ENCODE results near the gene EXD3.
A peak's percentile ranks its signal among the peaks of the same experiment; 100 is the strongest.

The EXD3 gene

DNA sequence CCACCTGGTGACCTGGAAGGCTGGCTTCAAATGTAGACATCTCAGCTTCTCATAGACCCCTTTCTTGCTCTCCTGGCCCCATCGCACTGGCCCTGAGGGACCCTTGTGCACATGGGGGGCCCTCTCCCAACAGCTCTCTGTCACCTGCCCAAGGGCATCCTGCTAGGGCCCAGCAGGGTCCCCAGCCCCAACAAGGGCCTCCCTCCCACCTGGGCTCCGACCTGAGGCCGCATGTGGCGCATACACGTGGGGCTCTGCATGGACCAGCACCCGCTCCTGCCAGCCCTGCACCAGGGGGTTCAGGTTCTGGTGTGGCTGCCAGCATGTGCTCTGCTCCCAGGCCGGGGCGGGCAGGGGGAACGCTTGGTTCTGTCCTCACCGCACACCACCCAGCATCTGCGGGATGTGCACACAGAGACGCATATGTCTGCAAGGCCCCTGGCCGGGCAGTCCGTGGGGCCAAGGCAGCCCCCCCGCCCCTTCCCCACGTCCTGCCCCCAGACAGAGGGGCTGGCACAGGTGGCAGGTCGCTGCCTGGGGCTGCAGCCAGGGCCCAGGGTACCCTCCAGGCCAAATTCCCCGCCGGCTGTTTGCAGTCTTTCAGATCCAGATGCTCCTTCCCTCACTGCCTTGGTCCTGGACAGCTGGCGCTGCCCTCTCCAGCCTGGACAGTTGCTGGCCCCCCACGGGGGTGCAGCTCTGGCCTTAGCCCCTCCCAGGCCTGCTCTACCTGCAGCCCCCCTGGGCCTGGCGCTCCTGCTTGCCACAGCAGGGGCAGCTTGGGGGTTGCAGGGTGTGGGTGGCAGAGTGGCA lies 103.0 kb downstream of the EXD3 start:
- no peak for DNase-seq (ENCODE audit: low spot score)
- TF ChIP-seq, protein P1, sequence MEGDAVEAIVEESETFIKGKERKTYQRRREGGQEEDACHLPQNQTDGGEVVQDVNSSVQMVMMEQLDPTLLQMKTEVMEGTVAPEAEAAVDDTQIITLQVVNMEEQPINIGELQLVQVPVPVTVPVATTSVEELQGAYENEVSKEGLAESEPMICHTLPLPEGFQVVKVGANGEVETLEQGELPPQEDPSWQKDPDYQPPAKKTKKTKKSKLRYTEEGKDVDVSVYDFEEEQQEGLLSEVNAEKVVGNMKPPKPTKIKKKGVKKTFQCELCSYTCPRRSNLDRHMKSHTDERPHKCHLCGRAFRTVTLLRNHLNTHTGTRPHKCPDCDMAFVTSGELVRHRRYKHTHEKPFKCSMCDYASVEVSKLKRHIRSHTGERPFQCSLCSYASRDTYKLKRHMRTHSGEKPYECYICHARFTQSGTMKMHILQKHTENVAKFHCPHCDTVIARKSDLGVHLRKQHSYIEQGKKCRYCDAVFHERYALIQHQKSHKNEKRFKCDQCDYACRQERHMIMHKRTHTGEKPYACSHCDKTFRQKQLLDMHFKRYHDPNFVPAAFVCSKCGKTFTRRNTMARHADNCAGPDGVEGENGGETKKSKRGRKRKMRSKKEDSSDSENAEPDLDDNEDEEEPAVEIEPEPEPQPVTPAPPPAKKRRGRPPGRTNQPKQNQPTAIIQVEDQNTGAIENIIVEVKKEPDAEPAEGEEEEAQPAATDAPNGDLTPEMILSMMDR (IDR thresholded peaks at IDR 0.05; ENCODE audit: borderline replicate concordance, control extremely low read depth, extremely low read depth, insufficient read depth, missing control alignments), result no peak
- in situ Hi-C loops (cut with MboI; ENCODE audit: low sequenced_read_pairs, unreplicated experiment), result no loop called here

DNA sequence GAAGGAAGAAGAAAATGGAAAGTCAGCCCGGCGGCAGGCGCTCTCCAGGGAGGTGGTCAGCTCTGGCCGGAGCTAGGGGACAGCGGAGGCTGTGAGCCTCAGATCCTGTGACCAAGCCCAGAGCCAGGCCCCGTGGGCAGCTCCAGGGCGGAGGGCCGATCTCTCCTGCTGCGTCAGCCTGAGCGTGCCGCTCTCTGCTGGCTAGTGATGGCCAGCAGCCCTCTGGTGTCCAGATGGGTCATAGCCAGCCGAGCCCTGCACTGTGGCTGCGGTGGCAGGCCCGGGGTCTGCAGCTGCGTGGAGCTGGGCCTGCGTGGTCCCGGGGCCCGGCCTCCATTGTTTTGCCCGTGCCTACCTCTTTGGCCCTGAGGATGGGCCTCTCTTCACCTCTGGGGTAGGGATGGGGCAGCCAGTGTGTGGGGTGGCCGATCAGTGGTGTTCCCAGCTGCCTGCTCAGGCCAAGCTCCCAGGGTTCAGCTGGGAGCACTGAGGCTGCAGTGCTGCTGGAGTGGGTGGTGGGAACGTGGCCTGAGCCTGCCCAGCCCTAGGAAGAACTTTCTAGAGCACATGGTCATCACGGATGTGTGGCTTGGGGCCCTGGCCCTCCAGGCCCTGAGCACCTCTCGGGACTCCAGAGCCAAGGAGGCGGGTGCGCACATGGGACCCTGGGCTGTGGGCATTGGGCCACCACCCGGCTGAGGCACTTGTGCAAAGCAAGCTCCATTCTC lies 103.8 kb downstream of the EXD3 start:
- DNase-seq (ENCODE audit: low spot score), result peak; percentile 33
- in situ Hi-C loops (cut with MboI; ENCODE audit: low sequenced_read_pairs, unreplicated experiment), result no loop called here
- TF ChIP-seq, protein P1 (IDR thresholded peaks at IDR 0.05; ENCODE audit: borderline replicate concordance, control extremely low read depth, extremely low read depth, insufficient read depth, missing control alignments), result no peak

DNA sequence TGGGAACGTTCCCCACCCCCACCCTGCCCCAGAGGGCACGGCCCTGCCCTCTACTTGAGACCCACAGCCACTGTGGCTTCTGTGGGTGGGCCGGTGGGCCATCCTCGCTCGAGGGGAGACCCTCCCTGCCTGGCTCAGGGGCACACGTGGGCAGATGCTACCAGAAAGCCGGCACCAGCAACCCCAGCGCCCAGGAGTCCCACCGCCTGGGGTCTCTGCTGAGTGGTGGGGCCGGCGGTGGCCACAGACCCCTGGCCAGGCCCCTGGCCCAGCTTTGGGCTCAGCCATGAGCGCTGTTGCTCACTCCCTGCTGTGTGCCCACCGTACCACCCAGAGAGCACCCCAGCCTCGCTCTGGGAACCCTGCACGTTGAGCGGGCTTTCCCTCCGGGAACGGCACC lies 104.4 kb downstream of the EXD3 start:
- TF ChIP-seq, protein P1 (IDR thresholded peaks at IDR 0.05; ENCODE audit: borderline replicate concordance, control extremely low read depth, extremely low read depth, insufficient read depth, missing control alignments), result no peak
- no peak for DNase-seq (ENCODE audit: low spot score)
- in situ Hi-C loops (cut with MboI; ENCODE audit: low sequenced_read_pairs, unreplicated experiment), result no loop called here

DNA sequence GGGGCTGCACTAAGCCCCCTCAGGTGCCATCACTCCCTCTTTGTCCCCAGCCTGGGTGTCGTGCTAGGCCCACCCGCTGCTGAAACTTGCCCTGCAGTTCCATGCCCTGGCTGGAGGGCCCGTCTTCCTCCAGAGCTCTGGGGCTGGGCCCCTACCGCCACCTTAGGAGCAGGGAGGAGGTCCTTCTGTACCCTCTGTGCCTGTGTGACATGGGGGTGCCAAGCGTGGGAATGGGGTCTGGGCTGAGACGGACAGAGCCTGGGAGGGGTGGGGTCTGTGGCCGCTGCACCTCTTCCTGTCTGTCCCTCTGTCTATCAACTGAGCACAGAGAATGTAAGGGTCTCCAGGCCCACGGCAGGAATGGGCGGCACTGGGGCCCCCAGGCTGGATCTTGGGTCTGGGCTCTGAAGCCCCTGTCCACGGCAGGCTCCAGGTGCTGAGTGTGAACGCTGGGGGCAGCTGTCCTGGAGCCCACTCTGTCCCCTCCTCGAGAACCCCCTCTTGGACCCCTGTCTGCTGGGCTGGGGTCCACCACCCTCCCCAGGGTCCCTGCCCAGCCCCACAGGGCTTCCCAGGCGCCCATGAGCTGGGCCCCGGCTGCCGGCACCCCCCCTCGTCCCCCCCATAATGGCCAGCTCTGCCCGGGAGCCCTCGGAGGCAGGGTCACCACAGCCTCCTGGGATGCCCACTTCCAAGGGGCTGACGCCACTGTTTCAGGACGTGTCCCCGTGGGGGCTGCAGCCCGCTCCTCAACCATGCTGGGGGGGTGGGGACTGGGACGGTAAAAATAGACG lies 105.0 kb downstream of the EXD3 start:
- DNase-seq (ENCODE audit: low spot score), result peak; percentile 21
- TF ChIP-seq, protein P1 (IDR thresholded peaks at IDR 0.05; ENCODE audit: borderline replicate concordance, control extremely low read depth, extremely low read depth, insufficient read depth, missing control alignments), result no peak
- in situ Hi-C loops (cut with MboI; ENCODE audit: low sequenced_read_pairs, unreplicated experiment), result no loop called here

DNA sequence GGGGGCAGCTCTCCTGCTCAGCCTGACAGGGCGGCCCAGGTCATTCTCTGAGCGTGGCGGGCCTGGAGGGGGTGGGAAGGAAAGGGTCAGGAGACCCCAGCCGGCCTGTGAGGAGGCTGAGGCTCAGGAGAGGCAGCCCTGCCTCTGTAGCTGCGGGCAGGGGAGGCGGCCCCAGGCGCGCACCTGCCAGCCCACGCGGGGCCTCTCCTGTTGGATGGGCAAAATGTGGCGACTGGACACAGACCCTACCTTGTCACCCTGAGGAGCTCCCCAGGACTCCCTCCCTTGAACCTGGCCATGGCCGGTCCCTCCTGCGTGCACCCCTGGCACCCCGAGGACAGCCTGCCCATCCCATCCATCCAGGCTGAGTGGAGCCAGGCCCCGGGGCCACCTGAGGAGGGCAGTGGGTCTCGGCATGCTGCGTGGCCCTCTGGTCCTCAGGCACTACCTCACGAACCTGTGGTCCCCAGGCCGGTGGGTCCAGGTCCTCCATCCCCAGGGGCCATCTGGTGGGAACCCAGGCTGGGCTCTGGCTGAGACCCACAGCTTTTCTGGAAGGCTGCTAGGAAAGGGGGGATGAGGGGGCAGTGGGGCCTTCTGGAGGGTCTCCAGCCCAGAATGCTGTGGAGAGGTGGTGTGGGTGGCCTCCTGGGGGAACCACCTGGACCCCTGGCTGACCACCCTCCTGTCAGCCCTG lies 105.8 kb downstream of the EXD3 start:
- TF ChIP-seq, protein P1 (IDR thresholded peaks at IDR 0.05; ENCODE audit: borderline replicate concordance, control extremely low read depth, extremely low read depth, insufficient read depth, missing control alignments), result no peak
- DNase-seq (ENCODE audit: low spot score), result peak; percentile 34
- in situ Hi-C loops (cut with MboI; ENCODE audit: low sequenced_read_pairs, unreplicated experiment), result no loop called here
